ENCODE results near the gene MFNG.

GRCh38 chr22:37474447-37475090 lies 11.6 kb downstream of the MFNG start:
- TF ChIP-seq CTCF (IDR thresholded peaks at IDR 0.05) = no peak
- TF ChIP-seq EZH2 (IDR thresholded peaks at IDR 0.05; ENCODE audit: borderline replicate concordance, insufficient read depth, low read depth, low read length, poor library complexity, severe bottlenecking) = no peak

Data from B cell (primary cell).